ENCODE data around the gene ALDH16A1. TPM values are rescaled to one million over a fixed set of nuclear protein-coding genes. Genes with fewer than 3 reads are reported as not detected.

ALDH16A1 gene
- total and polyA plus RNA-seq, 2 of the 4 experiments (the other 2 are of a cell fraction), result 10.4 to 12.9 TPM

GRCh38 chr19:49415102-49415809 is 37.8 kb upstream of the ALDH16A1 start:
- no peak for DNase-seq
- no peak overlapping the region for H4K5ac ChIP-seq (ENCODE audit: low read depth, low read length)
- H3K4me2 ChIP-seq (ENCODE audit: low read depth, low read length), result no peak overlapping the region

More at GRCh38 chr19:49415102-49415809, 37.8 kb upstream of the ALDH16A1 start:
- Histone ChIP-seq H3K27ac (ENCODE audit: insufficient read depth, low read length) (no peak overlapping the region), H3K9me3 (ENCODE audit: control insufficient read depth, insufficient read depth, low read length) (no peaks in the 10 kb centered on the region), H3K14ac (replicated peaks; ENCODE audit: low read depth, low read length) (no peak overlapping the region), H3K9me1 (ENCODE audit: insufficient read depth, low read length) (no peaks in the 10 kb centered on the region), H2AFZ (replicated peaks; ENCODE audit: low read length, poor library complexity) (no peak overlapping the region), H4K8ac (ENCODE audit: low read depth in 2 of 2, low read length in 2 of 2) (no peak overlapping the region), H3K36me3 (ENCODE audit: control insufficient read depth, insufficient read depth, low read length) (no peaks in the 10 kb centered on the region), H3K79me1 (ENCODE audit: low read depth in 1 of 2, low read length in 2 of 2) (no peaks in the 10 kb centered on the region), H3K9ac (ENCODE audit: low read depth, low read length) (no peak overlapping the region), H2BK5ac (ENCODE audit: low read depth, low read length, poor library complexity, severe bottlenecking) (no peak overlapping the region), H2AK9ac (replicated peaks; ENCODE audit: low read depth, low read length, poor library complexity) (no peak overlapping the region), H3K4ac (ENCODE audit: low read depth, low read length) (no peak overlapping the region), H3K4me3 (ENCODE audit: insufficient read depth, low read depth, low read length) (no peak overlapping the region), H3K56ac (ENCODE audit: extremely low read depth, insufficient read depth, low read length) (no peak overlapping the region), H3K23ac (ENCODE audit: low read depth, low read length) (no peak overlapping the region), H3K4me1 (ENCODE audit: control insufficient read depth, insufficient read depth, low read length) (no peaks in the 10 kb centered on the region), H3K18ac (ENCODE audit: low read depth, low read length) (no peak overlapping the region), H3K27me3 (ENCODE audit: control insufficient read depth, insufficient read depth, low read length) (peaks cover 69% of the 10 kb centered on the region), H2AK5ac (ENCODE audit: low read depth, low read length) (no peak overlapping the region), H2BK20ac (ENCODE audit: low read depth, low read length) (no peak overlapping the region), H4K91ac (ENCODE audit: insufficient read depth, low read depth, low read length) (no peak overlapping the region), H2BK15ac (ENCODE audit: low read depth, low read length) (no peak overlapping the region), H4K20me1 (ENCODE audit: insufficient read depth, low read length) (no peaks in the 10 kb centered on the region), H2BK120ac (ENCODE audit: low read depth, low read length) (no peak overlapping the region)
- ChIA-PET CTCF (no interaction called here), POLR2A (ENCODE audit: unreplicated experiment) (no interaction called here)
- no TSS peak for BruUV-seq (replicated peaks)
- in situ Hi-C loops (cut with MboI; ENCODE audit: low sequenced_read_pairs), result no loop called here
- TF ChIP-seq BHLHE40 (IDR thresholded peaks at IDR 0.05; ENCODE audit: low read depth, low read length) (no peak), POLR2A (IDR thresholded peaks at IDR 0.05; ENCODE audit: low read depth, low read length) (no peak), MXI1 (IDR thresholded peaks at IDR 0.05; ENCODE audit: borderline replicate concordance, low read depth, low read length) (no peak), CEBPB (IDR thresholded peaks at IDR 0.05; ENCODE audit: low read depth, low read length) (no peak), NFE2L2 (IDR thresholded peaks at IDR 0.05; ENCODE audit: low read depth, low read length) (no peak), RFX5 (IDR thresholded peaks at IDR 0.05; ENCODE audit: low read depth, low read length) (no peak), RCOR1 (IDR thresholded peaks at IDR 0.05; ENCODE audit: insufficient replicate concordance, low read length) (no peak), SMC3 (IDR thresholded peaks at IDR 0.05; ENCODE audit: low read depth, low read length) (no peak), MAZ (IDR thresholded peaks at IDR 0.05; ENCODE audit: borderline replicate concordance, low read depth, low read length) (no peak), USF2 (IDR thresholded peaks at IDR 0.05; ENCODE audit: low read depth, low read length) (no peak), RAD21 (IDR thresholded peaks at IDR 0.05; ENCODE audit: low read length) (no peak)
- ATAC-seq (ENCODE audit: low read depth), result no peak
- no CpG with 5 or more reads among the region's 15 CpGs for WGBS, 2 experiments (ENCODE audit: extremely low coverage in 2 of 2, insufficient read length in 1 of 2)
- intact Hi-C loops (cut with micrococcal nuclease), result no loop called here
- dilution Hi-C loops (cut with HindIII; ENCODE audit: low sequenced_read_pairs, unreplicated experiment), result no loop called here

All from IMR-90 (cell line).